ENCODE data around the gene KRT73.

KRT73 gene

GRCh38 chr12:52618216-52618615 is at the start of gene KRT73:
KRT73 (minus strand) TSS chr12:52618559; CDS start chr12:52618524, 35 bp downstream.
- no peak for DNase-seq (ENCODE audit: low read depth in 2 of 2)

GRCh38 chr12:52667931-52668330 is 49.6 kb upstream of the KRT73 start:
- no peak for DNase-seq (ENCODE audit: low read depth in 2 of 2)

GRCh38 chr12:52667509-52667908 is 49.1 kb upstream of the KRT73 start:
- DNase-seq (ENCODE audit: low read depth in 2 of 2), result no peak

GRCh38 chr12:52666471-52666870 is 48.1 kb upstream of the KRT73 start:
- DNase-seq (ENCODE audit: low read depth in 2 of 2), result no peak

- no peak for DNase-seq (ENCODE audit: low read depth in 2 of 2)
Measured at GRCh38 chr12:52663420-52663819, 45.1 kb upstream of the KRT73 start.

GRCh38 chr12:52662918-52663229 is 44.5 kb upstream of the KRT73 start:
- no peak for DNase-seq (ENCODE audit: low read depth in 2 of 2)

GRCh38 chr12:52662093-52662917 is 43.9 kb upstream of the KRT73 start:
- DNase-seq (ENCODE audit: low read depth in 2 of 2), result no peak

- DNase-seq (ENCODE audit: low read depth in 2 of 2), result no peak
Measured at GRCh38 chr12:52661668-52662067, 43.3 kb upstream of the KRT73 start.

- DNase-seq (ENCODE audit: low read depth in 2 of 2), result no peak
Measured at GRCh38 chr12:52660934-52661499, 42.7 kb upstream of the KRT73 start.

- no peak for DNase-seq (ENCODE audit: low read depth in 2 of 2)
Measured at GRCh38 chr12:52659951-52660350, 41.6 kb upstream of the KRT73 start.

GRCh38 chr12:52659395-52659794 is 41.0 kb upstream of the KRT73 start:
- no peak for DNase-seq (ENCODE audit: low read depth in 2 of 2)

- DNase-seq (ENCODE audit: low read depth in 2 of 2), result no peak
Measured at GRCh38 chr12:52658196-52658595, 39.8 kb upstream of the KRT73 start.

- DNase-seq (ENCODE audit: low read depth in 2 of 2), result no peak
Measured at GRCh38 chr12:52657250-52657902, 39.0 kb upstream of the KRT73 start.

GRCh38 chr12:52656616-52657015 is 38.3 kb upstream of the KRT73 start:
- no peak for DNase-seq (ENCODE audit: low read depth in 2 of 2)

- no peak for DNase-seq (ENCODE audit: low read depth in 2 of 2)
Measured at GRCh38 chr12:52655720-52656124, 37.4 kb upstream of the KRT73 start.

GRCh38 chr12:52655251-52655650 is 36.9 kb upstream of the KRT73 start:
- DNase-seq (ENCODE audit: low read depth in 2 of 2), result no peak

GRCh38 chr12:52651726-52652261 is 33.4 kb upstream of the KRT73 start, which contains the start of gene KRT2:
KRT2 (minus strand) TSS chr12:52652211; CDS start chr12:52652142, 69 bp downstream.
- no peak for DNase-seq (ENCODE audit: low read depth in 2 of 2)

GRCh38 chr12:52650520-52651081 is 32.2 kb upstream of the KRT73 start:
- no peak for DNase-seq (ENCODE audit: low read depth in 2 of 2)

- no peak for DNase-seq (ENCODE audit: low read depth in 2 of 2)
Measured at GRCh38 chr12:52649066-52649465, 30.7 kb upstream of the KRT73 start.

- DNase-seq (ENCODE audit: low read depth in 2 of 2), result no peak
Measured at GRCh38 chr12:52648012-52648550, 29.7 kb upstream of the KRT73 start.

GRCh38 chr12:52647601-52648000 is 29.2 kb upstream of the KRT73 start:
- DNase-seq (ENCODE audit: low read depth in 2 of 2), result no peak

- DNase-seq (ENCODE audit: low read depth in 2 of 2), result no peak
Measured at GRCh38 chr12:52646613-52647012, 28.3 kb upstream of the KRT73 start.

Measured in stimulated activated CD8-positive, alpha-beta memory T cell treated with anti-CD3 and anti-CD28 coated beads, Interleukin-15, amount 100 ng/mL, for 4 hours (primary cell).